ENCODE results near the gene KCNN1. TPM values are rescaled to one million over a fixed set of nuclear protein-coding genes. Genes with fewer than 3 reads are reported as not detected.

KCNN1 gene
- total and polyA plus RNA-seq, 12 donors, result 0.16 to 2.5 (median 0.62) TPM; not detected in 2

- 57 to 78% (median 70%) methylated on average over 10 to 11 of the region's 11 CpGs for WGBS, 4 donors
- H3K4me3 ChIP-seq, result no peak overlapping the region
- H3K4me1 ChIP-seq (replicated peaks in 1 of 2), result no peaks in the 10 kb centered on the region
- intact Hi-C loops (cut with DNase I), result no loop called here
- TF ChIP-seq, protein P1, sequence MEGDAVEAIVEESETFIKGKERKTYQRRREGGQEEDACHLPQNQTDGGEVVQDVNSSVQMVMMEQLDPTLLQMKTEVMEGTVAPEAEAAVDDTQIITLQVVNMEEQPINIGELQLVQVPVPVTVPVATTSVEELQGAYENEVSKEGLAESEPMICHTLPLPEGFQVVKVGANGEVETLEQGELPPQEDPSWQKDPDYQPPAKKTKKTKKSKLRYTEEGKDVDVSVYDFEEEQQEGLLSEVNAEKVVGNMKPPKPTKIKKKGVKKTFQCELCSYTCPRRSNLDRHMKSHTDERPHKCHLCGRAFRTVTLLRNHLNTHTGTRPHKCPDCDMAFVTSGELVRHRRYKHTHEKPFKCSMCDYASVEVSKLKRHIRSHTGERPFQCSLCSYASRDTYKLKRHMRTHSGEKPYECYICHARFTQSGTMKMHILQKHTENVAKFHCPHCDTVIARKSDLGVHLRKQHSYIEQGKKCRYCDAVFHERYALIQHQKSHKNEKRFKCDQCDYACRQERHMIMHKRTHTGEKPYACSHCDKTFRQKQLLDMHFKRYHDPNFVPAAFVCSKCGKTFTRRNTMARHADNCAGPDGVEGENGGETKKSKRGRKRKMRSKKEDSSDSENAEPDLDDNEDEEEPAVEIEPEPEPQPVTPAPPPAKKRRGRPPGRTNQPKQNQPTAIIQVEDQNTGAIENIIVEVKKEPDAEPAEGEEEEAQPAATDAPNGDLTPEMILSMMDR (IDR thresholded peaks at IDR 0.05), result no peak
- no peak for TF ChIP-seq POLR2A (IDR thresholded peaks at IDR 0.05)
- H3K27me3 ChIP-seq, result peaks cover 10% of the 10 kb centered on the region
- no peak overlapping the region for H3K27ac ChIP-seq
- no peak for DNase-seq
- H3K9me3 ChIP-seq (replicated peaks in 1 of 3), result no peaks in the 10 kb centered on the region
- no peaks in the 10 kb centered on the region for H3K36me3 ChIP-seq (replicated peaks in 1 of 2)
Observed at GRCh38 chr19:17965370-17966128, 1.4 kb upstream of the KCNN1 start.

- intact Hi-C loops (cut with DNase I), result no loop called here
- Histone ChIP-seq H3K9me3 (replicated peaks in 1 of 3) (no peaks in the 10 kb centered on the region), H3K4me1 (replicated peaks in 1 of 2) (no peaks in the 10 kb centered on the region), H3K27ac (no peak overlapping the region), H3K36me3 (replicated peaks in 1 of 2) (no peaks in the 10 kb centered on the region), H3K27me3 (peaks cover 10% of the 10 kb centered on the region), H3K4me3 (no peak overlapping the region)
- 51 to 66% (median 59%) methylated on average over 2 of the region's 2 CpGs for WGBS, 4 donors
- DNase-seq, result no peak
- no peak for TF ChIP-seq POLR2A (IDR thresholded peaks at IDR 0.05)
- TF ChIP-seq, protein P1 (IDR thresholded peaks at IDR 0.05), result no peak
Observed at GRCh38 chr19:17966129-17966483, 801 bp upstream of the KCNN1 start.

DNA sequence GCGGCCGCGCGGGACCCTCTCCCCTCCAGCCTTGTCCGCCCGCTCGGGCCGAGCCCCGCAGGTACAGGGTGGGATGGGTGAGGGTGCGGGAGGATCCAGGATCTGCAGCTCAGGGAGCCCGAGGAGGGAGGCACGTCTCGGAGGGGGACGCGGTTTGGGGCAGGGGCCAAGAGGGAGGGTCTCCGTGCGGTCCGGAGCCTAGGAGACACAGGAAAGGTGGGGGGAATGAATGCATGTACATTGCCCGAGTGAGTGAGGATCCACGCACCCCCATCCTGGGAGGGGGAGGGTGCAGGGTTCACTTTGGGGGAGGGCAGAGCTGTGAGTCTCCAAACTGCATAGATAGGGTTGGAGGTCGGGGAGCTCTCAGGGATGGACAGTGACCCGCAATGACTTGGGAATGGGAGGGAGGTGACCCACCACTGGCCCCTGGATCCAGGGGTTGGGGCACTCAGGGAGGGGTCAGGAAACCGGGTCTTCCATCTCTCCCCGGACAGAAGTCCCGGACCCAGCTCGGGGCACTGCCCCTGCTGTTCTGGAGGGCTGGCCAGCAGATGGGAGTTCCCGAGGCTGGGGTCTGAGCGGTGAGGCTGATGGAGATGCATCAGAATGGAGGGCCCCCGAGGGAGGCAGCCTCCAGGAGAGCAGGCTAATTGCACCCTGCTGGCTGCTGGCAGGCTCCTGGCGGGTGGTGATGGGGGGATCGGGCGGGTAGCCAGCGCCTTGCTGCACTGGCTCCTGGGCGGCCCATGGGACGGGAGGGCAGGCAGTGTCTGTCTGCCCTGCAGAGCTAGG lies 547 bp downstream of the KCNN1 start:
- WGBS, 4 donors, result 1 to 20% (median 16%) methylated on average over 12 to 35 of the region's 35 CpGs
- intact Hi-C loops (cut with DNase I), result no loop called here
- H3K4me3 ChIP-seq, result peak overlapping the region in 1 of 4 donors; percentile 41
- H3K27ac ChIP-seq, result no peak overlapping the region
- no peak for DNase-seq
- H3K27me3 ChIP-seq, result peaks cover 10% of the 10 kb centered on the region
- no peak for TF ChIP-seq POLR2A (IDR thresholded peaks at IDR 0.05)
- TF ChIP-seq, protein P1 (IDR thresholded peaks at IDR 0.05), result no peak
- H3K36me3 ChIP-seq (replicated peaks in 1 of 2), result no peaks in the 10 kb centered on the region
- no peaks in the 10 kb centered on the region for H3K4me1 ChIP-seq (replicated peaks in 1 of 2)
- H3K9me3 ChIP-seq (replicated peaks in 1 of 3), result no peaks in the 10 kb centered on the region

DNA sequence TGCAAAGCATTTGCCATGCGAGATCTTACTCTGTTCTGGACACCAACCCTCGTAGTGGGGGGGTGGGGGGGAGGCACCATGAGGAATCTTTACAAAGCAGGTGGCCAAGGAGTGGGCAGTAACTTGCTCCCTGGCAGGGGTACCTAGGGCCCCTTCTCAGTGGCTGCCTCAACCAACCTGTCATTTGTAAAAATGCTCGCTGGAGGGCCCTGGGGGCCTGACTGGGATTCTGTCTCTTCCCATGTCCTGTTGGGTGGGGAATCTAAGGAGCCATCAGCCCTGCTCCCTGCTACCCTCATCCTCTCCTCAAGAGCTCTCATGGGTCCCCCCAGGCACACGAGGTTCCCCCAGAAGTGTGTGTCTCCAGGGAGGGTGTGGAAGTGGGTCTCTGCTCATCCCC lies 1.5 kb downstream of the KCNN1 start:
- Histone ChIP-seq H3K36me3 (replicated peaks in 1 of 2) (no peaks in the 10 kb centered on the region), H3K27ac (no peak overlapping the region), H3K4me3 (no peak overlapping the region), H3K4me1 (replicated peaks in 1 of 2) (no peaks in the 10 kb centered on the region), H3K9me3 (replicated peaks in 1 of 3) (no peaks in the 10 kb centered on the region), H3K27me3 (peaks cover 10% of the 10 kb centered on the region)
- DNase-seq, result no peak
- TF ChIP-seq, protein P1 (IDR thresholded peaks at IDR 0.05), result no peak
- no peak for TF ChIP-seq POLR2A (IDR thresholded peaks at IDR 0.05)
- 40 to 82% (median 78%) methylated on average over 1 to 4 of the region's 4 CpGs for WGBS, 4 donors
- intact Hi-C loops (cut with DNase I), result no loop called here
